VCaP (cell line): Measurements from ENCODE around the gene NUDT16L1.

Source experiments
- H3K27ac ChIP-seq: fragments of 450-650 bp; 2 replicates; pipeline ENCODE4 v1.5.1; 2017
- TF ChIP-seq, protein P1 (sequence below): fragments of 450-650 bp; conservative IDR thresholded peaks from 2 replicates; pipeline ENCODE4 v1.5.1; 2017; ENCODE audit warnings: mild to moderate bottlenecking, moderate library complexity

NUDT16L1 gene

DNA sequence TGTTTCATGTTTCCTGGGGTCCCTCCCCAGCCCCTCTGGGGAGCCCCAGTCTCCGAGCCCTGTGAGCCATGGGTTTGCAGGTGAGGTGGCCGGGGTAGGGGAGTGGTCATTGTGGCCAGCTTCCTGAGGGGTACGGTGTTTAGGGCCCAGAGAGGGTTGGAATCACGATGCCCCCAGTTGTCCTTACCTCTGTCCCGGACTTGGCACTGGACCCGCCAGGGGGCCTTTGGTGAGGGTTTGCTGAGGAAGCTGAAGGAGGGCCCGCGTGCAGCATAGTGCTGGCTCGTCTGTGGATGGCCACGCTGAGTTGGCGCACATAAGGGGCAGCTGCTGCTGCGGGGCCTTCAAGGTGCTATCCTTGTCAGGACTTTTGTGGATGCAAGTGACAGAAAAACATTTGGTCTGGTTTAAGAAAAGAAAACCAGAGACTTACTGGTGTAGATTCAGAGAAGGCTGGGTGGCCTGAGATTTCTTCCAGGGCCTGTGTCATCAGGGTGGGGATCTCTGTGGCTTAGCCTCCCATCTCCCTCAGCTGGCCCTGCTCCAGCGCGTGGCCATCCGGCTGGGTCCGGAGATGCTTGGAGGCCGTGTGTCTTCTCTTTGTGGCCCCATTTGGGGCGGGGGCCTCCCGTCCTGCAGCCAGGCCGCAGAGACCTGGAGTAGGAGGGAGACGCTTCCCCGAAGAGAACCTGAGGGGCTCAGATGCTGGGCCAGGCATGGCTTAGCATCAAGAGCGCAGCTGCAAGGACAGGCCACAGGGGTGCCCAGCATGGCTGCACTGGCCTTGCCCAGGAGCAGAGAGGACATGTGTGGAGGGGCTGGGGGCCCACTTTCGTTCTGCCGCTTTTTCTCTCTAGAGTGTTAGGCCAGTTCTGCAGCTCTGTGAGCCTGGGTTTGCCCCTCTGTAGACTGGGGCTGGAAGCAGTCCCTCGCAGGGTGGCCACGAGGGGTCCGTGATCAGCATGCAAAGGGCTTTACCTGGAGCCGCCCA, 33.7 kb upstream of the NUDT16L1 start:
- no peak overlapping the region for H3K27ac ChIP-seq
- TF ChIP-seq, protein P1, sequence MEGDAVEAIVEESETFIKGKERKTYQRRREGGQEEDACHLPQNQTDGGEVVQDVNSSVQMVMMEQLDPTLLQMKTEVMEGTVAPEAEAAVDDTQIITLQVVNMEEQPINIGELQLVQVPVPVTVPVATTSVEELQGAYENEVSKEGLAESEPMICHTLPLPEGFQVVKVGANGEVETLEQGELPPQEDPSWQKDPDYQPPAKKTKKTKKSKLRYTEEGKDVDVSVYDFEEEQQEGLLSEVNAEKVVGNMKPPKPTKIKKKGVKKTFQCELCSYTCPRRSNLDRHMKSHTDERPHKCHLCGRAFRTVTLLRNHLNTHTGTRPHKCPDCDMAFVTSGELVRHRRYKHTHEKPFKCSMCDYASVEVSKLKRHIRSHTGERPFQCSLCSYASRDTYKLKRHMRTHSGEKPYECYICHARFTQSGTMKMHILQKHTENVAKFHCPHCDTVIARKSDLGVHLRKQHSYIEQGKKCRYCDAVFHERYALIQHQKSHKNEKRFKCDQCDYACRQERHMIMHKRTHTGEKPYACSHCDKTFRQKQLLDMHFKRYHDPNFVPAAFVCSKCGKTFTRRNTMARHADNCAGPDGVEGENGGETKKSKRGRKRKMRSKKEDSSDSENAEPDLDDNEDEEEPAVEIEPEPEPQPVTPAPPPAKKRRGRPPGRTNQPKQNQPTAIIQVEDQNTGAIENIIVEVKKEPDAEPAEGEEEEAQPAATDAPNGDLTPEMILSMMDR, result no peak

- TF ChIP-seq, protein P1, result no peak
- H3K27ac ChIP-seq, result no peak overlapping the region
These were observed 32.8 kb upstream of the NUDT16L1 start for GRCh38 chr16:4660454-4661007.

- no peak overlapping the region for H3K27ac ChIP-seq
- TF ChIP-seq, protein P1, result no peak
These were observed 31.7 kb upstream of the NUDT16L1 start for GRCh38 chr16:4661661-4662060.

DNA sequence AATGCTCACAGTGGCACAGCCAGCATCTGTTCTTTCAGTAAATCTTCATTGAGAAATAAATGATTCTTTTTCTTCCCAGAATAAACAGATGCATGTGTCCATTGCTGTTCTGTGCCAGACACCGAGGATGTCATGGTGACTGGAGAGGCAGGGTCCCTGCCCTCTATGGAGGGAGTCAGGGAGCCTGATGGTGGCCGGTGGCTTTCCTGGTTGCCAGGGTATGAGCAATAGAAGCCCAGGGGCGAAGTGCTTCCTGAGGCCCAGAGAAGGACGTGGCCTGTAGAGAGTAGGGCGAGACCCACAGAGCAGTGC, 29.9 kb upstream of the NUDT16L1 start:
- no peak overlapping the region for H3K27ac ChIP-seq
- TF ChIP-seq, protein P1, result no peak

DNA sequence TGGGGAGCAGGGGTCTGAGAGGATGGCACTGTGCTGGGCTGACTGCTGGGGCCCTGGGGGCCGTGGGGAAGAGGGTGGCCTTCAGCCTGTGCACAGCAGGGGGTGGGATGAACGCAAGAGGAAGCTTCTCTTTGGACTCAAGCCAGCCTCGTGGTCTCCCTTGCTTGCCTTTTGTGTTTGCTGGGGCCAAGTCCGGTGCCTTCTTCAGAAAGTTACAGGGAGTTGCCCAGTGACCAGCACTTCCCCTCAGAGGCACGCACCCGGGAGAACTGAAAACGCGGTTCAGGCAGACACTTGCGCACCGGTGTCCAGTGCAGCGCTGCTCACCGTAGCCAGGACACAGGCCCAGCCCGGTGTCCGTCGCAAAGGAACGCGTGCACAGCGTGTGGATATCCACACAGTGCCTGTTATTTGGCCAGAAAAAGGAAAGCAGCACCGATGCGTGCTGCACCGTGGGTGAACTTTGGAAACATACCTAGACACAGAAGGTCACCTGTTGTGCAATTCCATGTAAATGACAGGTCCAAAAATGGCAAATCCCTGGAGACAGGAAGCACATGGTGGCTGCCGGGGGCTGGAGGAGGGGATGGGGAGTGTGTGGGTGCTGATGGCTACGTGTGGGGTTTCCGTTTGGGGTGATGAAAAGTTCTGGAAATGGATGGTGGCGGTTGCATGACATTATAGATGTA, 29.4 kb upstream of the NUDT16L1 start:
- no peak overlapping the region for H3K27ac ChIP-seq
- TF ChIP-seq, protein P1, result no peak

- TF ChIP-seq, protein P1, result no peak
- H3K27ac ChIP-seq, result no peak overlapping the region
These were observed 28.6 kb upstream of the NUDT16L1 start for GRCh38 chr16:4664538-4665418.
